Psoas muscle (tissue), 8 donors: Measurements from ENCODE around the gene ELP1. TPM values are rescaled to one million over a fixed set of nuclear protein-coding genes. Genes with fewer than 3 reads are reported as not detected.
"Not testable (repeated sequence)": the region's sequence is repeated elsewhere in the genome, so short reads cannot be mapped to it uniquely, and the experiment has no call there.

Experiments
- ATAC-seq, 4 donors: fragments of 200-7000 bp; cut with Tn5 transposase; one replicate each; pipeline ENCODE4 v1.9.1; 2020; ENCODE audit warnings: moderate library complexity in 3 of 4, mild to moderate bottlenecking in 2 of 4
- DNase-seq, 2 donors: peaks; one replicate each; pipeline ENCODE4 v3.0.0-alpha.2; 2020
- H3K27ac ChIP-seq: fragments of 200-600 bp; one replicate; pipeline ENCODE4 v1.8.0; 2022
- H3K27me3 ChIP-seq, 3 donors: fragments of 200-600 bp in 1 of 3; one replicate each; pipeline versions ENCODE4 v1.6.1 to v1.8.0; 2013 to 2022; ENCODE audit warnings: low read length in 2 of 3, mild to moderate bottlenecking in 2 of 3, moderate library complexity in 1 of 3; ENCODE audit not compliant: insufficient read depth in 3 of 3
- H3K36me3 ChIP-seq, 2 donors: fragments of 200-600 bp in 1 of 2; one replicate each; pipeline versions ENCODE4 v1.6.1 to v1.8.0; 2013 to 2022; ENCODE audit warnings: low read depth in 1 of 2, mild to moderate bottlenecking in 1 of 2, moderate library complexity in 1 of 2; ENCODE audit not compliant: insufficient read depth in 1 of 2
- H3K4me1 ChIP-seq: fragments of 200-600 bp; one replicate; pipeline ENCODE4 v1.8.0; 2022
- H3K4me3 ChIP-seq: fragments of 200-600 bp; one replicate; pipeline ENCODE4 v1.8.0; 2022; ENCODE audit warnings: mild to moderate bottlenecking
- H3K9me3 ChIP-seq: fragments of 200-600 bp; one replicate; pipeline ENCODE4 v1.8.0; 2022
- CTCF ChIP-seq: fragments of 200-600 bp; IDR thresholded peaks from one replicate; pipeline ENCODE4 v1.8.0; 2022; ENCODE audit warnings: antibody characterized with exemption
- WGBS, 3 donors: extraction: QIAGEN DNeasy Blood & Tissue Kit; methylation state at CpG; one replicate each; pipeline versions ENCODE4 v1.1.6 to v1.1.7; 2013; 5-methylcytosine and 5-hydroxymethylcytosine counted together
- intact Hi-C, 2 donors: fragments of 100-400 bp; cut with DNase I; formaldehyde crosslinking; loops; one replicate each; pipeline versions ENCODE4 v1.11.0 to v1.14.2; 2022
- polyA plus RNA-seq, 3 donors: library from polyadenylated mRNA; stranded (reverse); fragments of 200-250 nt; gene quantifications; one replicate each; pipeline ENCODE4 v1.2.3, GENCODE V29; 2013
- total RNA-seq, 4 donors: library from RNA; stranded (reverse); fragmentation: NEBNext Ultra II Directional in 2 of 4; extraction: Animal tissue kit (Norgen Biotek cat#: 25700) in 2 of 4; gene quantifications; one replicate each; pipeline versions ENCODE4 v1.2.1 to v1.2.4, GENCODE V29; 2021 to 2023
- donor health status: healthy with polysubstance abuse.
- donor health status: DM: no; HTN: no; CAD: no; lungs with moderate emphysema.
- donor health status: Bipolar disorder and iron deficiency.
- donor health status: healthy.
- donor health status: DM: yes; HTN: yes; CAD: no.
- donor health status: DM: no; HTN: no; CAD: no.
- donor health status: DM: no; HTN: no; CAD: no.
- donor health status: DM: yes; HTN: yes; CAD: no.

The ELP1 gene
- total and polyA plus RNA-seq, 7 donors = 9.6 to 21.0 (median 16.8) TPM

- no peak overlapping the region for H3K4me3 ChIP-seq
- H3K36me3 ChIP-seq = peaks cover 12 to 99% of the 10 kb centered on the region in 2 donors
- 94 to 98% (median 95%) methylated on average over 1 of the region's 1 CpG for WGBS, 3 donors
- DNase-seq (no peak), ATAC-seq (no peak)
- no peaks in the 10 kb centered on the region for H3K4me1 ChIP-seq
- H3K27ac ChIP-seq = no peak overlapping the region
- no peak for TF ChIP-seq CTCF
- H3K9me3 ChIP-seq = no peaks in the 10 kb centered on the region
- no peaks in the 10 kb centered on the region for H3K27me3 ChIP-seq
- intact Hi-C loops = loop anchor here in 1 of 2 donors (5.0 kb wide), 1 partner anchor 39 kb away; no protein-coding TSS in a partner anchor
Measured at GRCh38 chr9:108921200-108921599, 12.7 kb downstream of the ELP1 start.

GRCh38 chr9:108920401-108920800, 13.5 kb downstream of the ELP1 start:
- H3K27me3 ChIP-seq, H3K4me1 ChIP-seq, H3K4me3 ChIP-seq, H3K27ac ChIP-seq, DNase-seq, H3K9me3 ChIP-seq, ATAC-seq: not testable (repeated sequence)
- H3K36me3 ChIP-seq = peaks cover 14 to 99% of the 10 kb centered on the region in 2 donors
- intact Hi-C loops = loop anchor here in 1 of 2 donors (5.0 kb wide), 1 partner anchor 38 kb away; no protein-coding TSS in a partner anchor
- WGBS, 3 donors = 90 to 95% (median 95%) methylated on average over 1 of the region's 1 CpG

DNA sequence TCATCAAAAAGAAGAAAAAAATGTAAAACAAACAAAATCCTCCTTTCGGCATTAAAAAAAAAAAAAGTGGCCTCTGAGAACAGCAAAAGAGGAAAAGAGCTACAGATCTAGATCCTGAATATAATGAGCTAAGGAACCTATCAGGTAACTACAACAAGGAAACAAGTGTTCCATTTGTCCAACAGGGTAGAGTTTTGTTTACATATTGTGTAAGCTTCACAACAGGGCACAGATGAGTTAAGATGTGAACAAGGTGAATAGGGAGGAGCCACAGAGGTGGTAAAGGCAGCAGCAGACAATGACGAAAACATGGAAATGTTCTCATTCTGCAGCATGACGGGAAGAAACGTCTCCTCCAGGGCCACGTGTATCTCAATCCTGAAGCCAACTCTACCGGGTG, 14.4 kb downstream of the ELP1 start:
- H3K27ac ChIP-seq = no peak overlapping the region
- no peaks in the 10 kb centered on the region for H3K27me3 ChIP-seq
- 85 to 93% (median 89%) methylated on average over 6 of the region's 6 CpGs for WGBS, 3 donors
- no peaks in the 10 kb centered on the region for H3K9me3 ChIP-seq
- ATAC-seq (no peak), DNase-seq (no peak)
- intact Hi-C loops = no loop called here
- TF ChIP-seq CTCF = no peak
- no peaks in the 10 kb centered on the region for H3K4me1 ChIP-seq
- peaks cover 11 to 99% of the 10 kb centered on the region in 2 donors for H3K36me3 ChIP-seq
- no peak overlapping the region for H3K4me3 ChIP-seq

DNA sequence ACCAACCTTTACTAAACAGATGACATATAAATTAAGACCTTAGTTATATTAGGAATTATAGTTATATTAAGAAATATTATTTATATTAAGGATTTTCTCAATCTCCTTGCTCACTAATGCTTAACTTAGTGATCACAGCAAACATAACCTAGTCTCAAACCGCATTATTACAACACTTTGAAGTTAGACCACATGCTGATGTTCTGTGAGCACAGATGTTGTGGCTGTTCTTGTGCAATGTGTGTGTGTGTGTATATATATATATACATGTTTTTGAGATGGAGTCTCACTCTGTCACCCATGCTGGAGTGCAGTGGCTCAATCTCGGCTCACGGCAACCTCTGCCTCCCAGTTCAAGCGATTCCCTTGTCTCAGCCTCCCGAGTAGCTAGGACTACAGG, 20.5 kb downstream of the ELP1 start:
- Histone ChIP-seq H3K27me3 (no peaks in the 10 kb centered on the region), H3K4me3 (no peak overlapping the region), H3K36me3 (peaks cover 9 to 100% of the 10 kb centered on the region in 2 donors), H3K4me1 (no peaks in the 10 kb centered on the region), H3K9me3 (no peaks in the 10 kb centered on the region), H3K27ac (no peak overlapping the region)
- 96 to 97% (median 97%) methylated on average over 5 of the region's 5 CpGs for WGBS, 3 donors
- ATAC-seq (no peak), DNase-seq (no peak)
- intact Hi-C loops = no loop called here
- TF ChIP-seq CTCF = no peak

- ATAC-seq (no peak), DNase-seq (no peak)
- H3K27ac ChIP-seq = no peak overlapping the region
- H3K4me1 ChIP-seq = no peaks in the 10 kb centered on the region
- intact Hi-C loops = no loop called here
- no peak overlapping the region for H3K4me3 ChIP-seq
- no peaks in the 10 kb centered on the region for H3K9me3 ChIP-seq
- no peak for TF ChIP-seq CTCF
- H3K27me3 ChIP-seq = no peaks in the 10 kb centered on the region
- 33 to 59% (median 46%) methylated on average over 1 of the region's 1 CpG for WGBS, 3 donors
- H3K36me3 ChIP-seq = peaks cover 13 to 100% of the 10 kb centered on the region in 2 donors
Measured at GRCh38 chr9:108911820-108912219, 22.1 kb downstream of the ELP1 start.
